ENCODE data around the gene UPF2.
"Not testable (repeated sequence)": the region's sequence is repeated elsewhere in the genome, so short reads cannot be mapped to it uniquely, and the experiment has no call there.

The UPF2 gene, protein sequence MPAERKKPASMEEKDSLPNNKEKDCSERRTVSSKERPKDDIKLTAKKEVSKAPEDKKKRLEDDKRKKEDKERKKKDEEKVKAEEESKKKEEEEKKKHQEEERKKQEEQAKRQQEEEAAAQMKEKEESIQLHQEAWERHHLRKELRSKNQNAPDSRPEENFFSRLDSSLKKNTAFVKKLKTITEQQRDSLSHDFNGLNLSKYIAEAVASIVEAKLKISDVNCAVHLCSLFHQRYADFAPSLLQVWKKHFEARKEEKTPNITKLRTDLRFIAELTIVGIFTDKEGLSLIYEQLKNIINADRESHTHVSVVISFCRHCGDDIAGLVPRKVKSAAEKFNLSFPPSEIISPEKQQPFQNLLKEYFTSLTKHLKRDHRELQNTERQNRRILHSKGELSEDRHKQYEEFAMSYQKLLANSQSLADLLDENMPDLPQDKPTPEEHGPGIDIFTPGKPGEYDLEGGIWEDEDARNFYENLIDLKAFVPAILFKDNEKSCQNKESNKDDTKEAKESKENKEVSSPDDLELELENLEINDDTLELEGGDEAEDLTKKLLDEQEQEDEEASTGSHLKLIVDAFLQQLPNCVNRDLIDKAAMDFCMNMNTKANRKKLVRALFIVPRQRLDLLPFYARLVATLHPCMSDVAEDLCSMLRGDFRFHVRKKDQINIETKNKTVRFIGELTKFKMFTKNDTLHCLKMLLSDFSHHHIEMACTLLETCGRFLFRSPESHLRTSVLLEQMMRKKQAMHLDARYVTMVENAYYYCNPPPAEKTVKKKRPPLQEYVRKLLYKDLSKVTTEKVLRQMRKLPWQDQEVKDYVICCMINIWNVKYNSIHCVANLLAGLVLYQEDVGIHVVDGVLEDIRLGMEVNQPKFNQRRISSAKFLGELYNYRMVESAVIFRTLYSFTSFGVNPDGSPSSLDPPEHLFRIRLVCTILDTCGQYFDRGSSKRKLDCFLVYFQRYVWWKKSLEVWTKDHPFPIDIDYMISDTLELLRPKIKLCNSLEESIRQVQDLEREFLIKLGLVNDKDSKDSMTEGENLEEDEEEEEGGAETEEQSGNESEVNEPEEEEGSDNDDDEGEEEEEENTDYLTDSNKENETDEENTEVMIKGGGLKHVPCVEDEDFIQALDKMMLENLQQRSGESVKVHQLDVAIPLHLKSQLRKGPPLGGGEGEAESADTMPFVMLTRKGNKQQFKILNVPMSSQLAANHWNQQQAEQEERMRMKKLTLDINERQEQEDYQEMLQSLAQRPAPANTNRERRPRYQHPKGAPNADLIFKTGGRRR

DNA sequence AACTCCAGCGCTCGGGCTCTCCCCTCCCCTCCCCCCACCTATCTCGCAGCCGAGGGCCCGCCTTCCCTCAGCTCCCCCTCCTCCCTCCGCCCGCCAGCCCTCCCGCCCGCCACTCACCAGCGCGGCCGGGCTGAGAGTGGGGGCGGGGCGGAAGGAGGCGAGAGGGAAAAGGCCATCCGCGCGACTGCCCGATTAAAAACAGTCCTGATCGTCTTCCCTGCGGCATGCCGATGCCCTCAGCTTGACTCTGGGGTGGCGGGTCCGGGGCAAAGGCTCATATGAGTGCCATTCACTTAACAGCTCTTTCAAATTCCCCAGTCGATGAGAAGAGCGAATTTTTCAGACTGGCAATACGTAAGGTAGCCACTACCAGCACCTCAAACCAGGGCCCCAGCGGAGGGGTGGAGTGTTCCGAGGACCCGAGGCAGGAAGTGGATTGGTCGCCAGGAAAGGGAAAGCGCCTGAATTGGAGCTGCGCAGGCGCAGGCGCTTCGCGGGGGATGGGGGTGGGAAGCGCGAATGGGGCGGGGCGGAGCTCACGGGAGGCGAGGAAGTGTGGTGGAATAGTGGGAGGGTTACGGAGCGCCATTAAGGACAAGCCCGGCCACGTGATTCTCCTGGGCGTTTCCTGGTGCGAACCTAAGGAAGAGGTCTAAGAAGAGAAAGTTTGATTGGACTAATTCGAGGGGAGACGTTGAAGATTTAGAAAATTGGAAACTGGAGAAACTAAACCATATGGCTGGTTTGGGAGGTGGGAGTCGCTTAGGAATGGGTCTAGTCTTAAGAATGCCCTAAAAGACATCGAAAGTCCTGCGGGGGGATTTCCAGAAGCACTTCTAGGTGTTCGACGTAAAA, at the start of gene UPF2:
TSS of gene UPF2 (minus strand) at position 13 of the 855 bp plus-strand sequence. CDS start 7,386 bp downstream, outside the sequence.
- peak; percentile 94 for DNase-seq

DNA sequence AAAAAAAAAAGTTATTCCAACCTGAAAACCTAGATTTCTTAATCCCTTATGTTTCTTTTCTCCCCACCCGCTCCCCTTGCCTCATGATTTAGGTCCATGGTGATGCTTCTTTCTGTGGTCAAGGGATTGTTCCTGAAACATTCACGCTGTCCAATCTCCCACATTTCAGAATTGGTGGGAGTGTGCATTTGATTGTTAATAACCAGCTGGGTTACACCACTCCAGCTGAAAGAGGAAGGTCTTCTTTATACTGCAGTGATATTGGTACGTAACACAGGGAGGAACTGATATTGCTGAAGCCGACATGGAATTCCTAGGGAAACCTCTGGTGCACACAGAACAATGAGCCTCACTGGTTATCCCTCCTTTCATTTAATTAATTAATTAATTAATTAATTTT, 48.8 kb upstream of the UPF2 start:
- no peak for DNase-seq

DNA sequence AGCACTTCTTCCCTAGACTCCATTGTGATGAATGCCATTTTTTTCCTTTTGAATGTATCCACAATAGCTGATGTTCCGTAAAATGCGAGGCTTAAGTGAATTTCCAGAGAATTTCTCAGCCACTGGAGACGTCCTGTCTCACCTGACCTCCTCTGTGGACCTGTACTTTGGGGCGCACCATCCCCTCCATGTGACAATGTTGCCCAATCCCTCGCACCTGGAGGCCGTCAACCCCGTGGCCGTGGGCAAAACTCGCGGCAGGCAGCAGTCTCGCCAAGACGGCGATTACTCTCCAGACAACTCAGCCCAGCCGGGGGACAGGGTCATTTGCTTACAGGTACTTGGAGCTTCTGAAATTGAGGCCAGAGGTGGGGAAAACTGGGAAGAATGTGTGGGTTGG, 46.3 kb upstream of the UPF2 start:
- no peak for DNase-seq

DNA sequence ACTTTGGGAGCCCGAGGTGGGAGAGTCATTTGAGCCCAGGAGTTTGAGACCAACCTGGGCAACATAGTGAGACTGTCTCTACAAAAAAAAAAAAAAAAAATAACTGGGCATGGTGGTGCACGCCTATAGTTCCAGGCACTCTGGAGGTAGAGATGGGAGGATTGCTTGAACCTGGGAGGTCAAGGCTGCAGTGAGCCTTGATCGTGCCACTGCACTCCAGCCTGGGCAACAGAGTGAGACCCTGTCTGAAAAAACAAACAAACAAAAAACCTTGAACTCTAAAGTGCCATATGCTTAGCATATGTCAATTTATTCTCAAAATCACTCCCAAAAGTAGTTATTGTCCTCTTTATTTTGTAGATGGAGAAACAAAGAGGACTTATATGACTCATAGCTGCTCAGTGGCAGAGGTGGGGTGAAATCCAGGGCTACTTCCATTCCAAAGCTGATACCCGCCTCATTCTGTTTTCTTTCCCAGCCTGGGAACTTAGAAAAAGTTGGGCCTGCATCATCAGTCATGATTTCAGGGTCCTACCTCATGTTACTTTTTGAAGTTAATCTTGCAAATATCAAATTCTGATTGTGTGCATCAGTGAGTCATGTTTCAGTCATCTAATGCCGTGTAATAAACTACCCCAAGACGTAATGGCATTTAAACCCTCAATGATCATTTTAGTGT, 39.4 kb upstream of the UPF2 start:
- no peak for DNase-seq

DNA sequence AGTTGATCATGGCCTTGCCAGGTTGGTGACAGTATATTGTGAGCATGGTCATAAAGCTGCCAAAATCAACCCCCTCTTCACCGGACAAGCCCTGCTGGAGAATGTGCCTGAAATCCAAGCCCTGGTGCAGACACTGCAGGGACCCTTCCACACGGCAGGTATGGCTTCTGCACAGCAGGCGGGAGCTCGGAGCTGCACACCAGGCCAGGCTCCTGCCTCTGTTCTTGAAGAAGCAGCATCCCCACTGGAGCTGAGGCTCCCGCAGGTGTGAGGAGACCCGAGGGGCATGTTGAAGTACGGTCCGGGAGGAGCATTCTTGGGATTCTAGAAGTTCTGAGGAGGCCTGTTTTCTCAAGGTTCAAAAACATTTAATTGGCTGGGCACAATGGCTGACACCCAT, 38.9 kb upstream of the UPF2 start:
- DNase-seq = no peak

DNA sequence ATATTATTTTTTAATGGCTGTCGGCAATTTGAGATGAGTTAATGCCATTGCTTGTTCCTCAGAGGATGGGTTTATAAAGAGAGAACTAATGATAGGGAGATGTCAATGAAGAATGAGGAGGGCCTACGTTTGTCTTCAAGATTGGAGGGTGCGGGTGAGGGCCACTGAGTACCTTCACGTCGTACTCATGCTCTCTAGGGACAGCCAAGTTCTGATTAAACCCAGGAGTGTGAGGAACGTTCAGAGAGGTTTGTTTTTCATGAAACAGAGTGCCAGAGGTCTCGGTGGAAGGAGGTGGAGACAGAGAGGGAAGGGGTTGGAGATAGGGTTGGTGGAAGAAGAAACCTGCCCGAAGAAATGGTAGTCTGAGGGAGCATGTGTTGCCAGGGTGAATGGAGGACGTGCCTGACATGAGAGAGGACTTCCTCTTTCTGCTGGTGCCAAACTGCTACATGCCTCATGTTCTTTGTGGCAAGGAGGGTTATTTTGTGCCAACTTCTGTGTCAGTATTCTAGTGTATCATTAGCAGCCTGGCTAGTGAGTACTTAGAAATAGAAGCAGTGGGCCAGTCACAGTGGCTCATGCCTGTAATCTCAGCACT, 35.1 kb upstream of the UPF2 start:
- DNase-seq = no peak

DNA sequence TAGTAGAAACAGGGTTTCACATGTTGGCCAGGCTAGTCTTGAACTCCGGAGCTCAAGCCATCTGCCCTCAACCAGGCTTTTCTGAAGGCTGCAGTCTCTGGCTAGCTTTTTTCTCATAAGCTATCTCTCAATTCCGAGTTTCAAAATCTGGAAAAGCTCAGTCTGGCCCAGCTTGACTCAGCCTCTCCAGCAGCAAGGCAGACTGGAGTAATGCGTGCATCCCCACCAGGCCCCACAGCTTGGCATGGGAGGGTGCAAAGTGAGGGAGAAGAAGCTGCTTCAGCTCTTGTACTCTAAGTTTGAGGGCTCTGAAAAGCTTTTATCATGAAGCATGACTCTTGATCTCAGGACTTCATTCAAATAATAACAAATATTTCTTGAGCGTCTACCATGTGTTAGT, 30.9 kb upstream of the UPF2 start:
- DNase-seq = no peak

DNA sequence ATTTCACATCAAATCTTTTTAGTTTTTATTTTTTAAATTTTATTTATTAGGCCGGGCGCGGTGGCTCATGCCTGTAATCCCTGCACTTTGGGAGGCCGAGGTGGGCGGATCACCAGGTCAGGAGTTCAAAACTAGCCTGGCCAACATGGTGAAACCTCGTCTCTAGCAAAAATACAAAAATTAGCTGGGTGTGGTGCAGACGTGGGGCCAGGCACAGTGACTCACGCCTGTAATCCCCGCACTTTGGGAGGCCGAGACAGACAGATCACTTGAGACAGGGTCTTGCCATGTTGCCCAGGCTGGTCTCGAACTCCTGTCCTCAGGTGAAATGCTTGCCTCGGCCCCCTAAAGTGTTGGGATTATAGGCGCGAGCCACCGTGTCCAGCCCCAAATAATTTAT, 28.8 kb upstream of the UPF2 start:
- not testable (repeated sequence) for DNase-seq

DNA sequence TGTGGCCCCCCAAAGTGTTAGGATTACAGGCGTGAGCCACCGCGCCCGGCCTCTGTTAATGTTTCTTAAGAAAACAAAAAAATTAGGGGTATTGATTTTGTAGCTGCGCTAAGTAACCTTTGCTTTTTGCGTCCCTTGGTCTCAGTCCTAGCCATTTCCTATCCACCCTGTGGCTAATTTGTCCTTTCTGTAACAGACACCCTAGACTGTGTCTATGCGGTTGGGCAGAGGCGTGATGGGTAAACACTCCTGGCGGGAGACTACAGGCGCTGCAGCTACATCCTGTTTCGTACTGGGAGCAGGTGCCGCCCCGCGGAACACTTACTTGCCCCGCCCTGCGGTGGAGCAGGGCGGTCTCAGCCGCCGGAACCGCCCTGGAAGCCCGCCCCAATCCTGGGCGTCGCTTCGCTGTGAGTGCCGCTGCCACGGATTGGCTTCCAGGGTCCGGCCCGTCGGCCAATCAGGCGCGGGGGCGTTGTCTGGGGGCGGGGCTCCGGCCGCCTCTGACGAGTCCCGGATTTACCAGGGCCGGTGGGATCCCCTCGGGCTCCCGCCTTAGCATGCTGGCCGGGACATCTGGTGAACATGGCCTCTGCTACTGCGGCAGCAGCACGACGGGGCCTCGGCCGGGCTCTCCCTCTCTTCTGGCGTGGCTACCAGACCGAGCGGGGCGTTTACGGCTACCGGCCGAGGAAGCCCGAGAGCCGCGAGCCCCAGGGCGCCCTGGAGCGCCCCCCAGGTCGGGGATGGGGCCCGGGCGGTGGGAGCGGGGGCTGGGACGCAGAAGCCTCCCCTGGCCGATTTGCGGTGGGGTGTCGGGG, 26.1 kb upstream of the UPF2 start, which contains the start of gene DHTKD1:
TSS of gene DHTKD1 (plus strand) at position 506 of the 821 bp plus-strand sequence. CDS start at position 586, 80 bp downstream.
- DNase-seq = peak; percentile 96 to 97

DNA sequence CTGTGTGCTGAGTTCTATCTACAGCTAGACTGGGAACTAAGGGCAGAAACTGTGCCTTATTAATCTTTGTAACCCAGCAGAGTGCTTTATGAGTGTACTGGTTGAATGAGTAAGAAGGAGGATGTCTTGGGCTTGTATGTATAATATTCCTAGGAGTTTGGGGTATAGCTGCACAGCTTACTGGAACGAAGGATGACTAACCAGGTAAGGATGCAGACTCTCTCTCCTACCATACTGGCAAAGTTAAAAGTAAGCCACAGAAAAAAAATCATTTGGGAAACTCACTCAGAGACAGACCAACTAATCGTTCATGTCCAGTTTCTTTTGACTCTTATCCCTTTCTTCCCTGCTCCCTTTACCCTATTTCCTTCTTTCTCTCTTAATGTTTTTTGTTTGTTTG, 24.7 kb upstream of the UPF2 start:
- no peak for DNase-seq

DNA sequence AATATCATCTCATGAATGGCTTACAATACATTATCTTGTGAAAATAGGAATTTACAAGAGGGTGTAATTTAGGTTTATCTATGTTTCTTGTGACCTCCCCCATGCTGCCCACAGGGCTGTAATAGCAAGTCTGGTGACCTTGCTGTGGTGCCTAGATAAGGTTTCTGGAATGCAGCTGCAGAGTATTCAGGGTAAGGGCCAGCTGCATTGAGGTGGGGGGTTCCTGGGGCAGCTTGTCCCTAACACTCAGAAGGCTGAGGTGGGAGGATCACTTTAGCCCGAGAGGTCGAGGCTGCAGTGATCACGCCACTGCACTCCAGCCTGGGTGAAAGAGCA, 20.8 kb upstream of the UPF2 start:
- DNase-seq = no peak

DNA sequence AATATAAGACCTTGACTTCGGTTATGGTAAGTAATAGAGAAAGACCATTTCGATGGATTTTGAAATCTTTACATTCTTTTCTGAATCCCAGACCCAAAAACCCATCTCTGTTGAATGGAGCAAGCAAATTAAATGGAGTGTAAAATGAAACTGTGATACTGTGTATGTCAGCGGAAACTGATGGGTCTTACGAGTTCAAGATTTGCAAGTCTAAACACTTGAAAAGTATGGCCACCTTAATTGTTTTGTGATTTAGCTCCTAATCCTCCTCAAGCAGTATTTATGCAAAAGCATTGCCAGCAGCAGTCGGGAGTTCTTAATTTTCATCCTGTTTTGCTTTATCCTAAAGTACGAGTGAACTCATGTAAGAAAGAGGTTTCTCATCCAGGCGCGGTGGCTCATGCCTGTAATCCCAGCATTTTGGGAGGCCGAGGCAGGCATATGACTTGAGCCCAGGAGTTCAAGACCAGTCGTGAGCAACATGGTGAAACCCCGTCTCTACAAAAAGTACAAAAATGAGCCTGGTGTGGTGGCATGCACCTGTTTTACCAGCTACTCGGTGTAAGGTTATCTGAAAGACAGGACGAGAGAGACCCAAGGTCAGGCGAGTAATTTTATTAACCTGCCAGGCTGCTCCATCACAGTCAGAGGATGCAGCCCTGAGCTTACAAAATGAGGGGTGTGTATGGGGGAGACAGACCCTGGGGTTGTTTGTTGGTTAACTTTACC, 20.3 kb upstream of the UPF2 start:
- DNase-seq = no peak

DNA sequence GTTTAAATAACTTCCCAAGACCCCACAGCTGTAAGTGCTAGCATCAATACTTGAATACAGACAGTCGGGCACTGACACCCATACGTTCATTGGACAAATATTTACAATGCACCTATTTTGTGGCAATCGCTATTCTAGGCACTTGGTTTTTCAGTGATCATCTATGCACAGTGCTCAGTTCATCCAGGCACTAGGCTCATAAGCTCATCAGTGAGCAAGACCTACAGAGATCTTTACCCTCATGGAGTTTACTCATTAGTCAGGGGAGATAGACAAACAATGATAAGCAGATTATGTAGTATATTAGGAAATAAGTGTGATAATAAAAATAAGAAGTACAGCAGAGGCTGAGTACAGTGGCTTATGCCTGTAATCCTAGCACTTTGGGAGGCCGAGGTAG, 18.5 kb upstream of the UPF2 start:
- DNase-seq = no peak

DNA sequence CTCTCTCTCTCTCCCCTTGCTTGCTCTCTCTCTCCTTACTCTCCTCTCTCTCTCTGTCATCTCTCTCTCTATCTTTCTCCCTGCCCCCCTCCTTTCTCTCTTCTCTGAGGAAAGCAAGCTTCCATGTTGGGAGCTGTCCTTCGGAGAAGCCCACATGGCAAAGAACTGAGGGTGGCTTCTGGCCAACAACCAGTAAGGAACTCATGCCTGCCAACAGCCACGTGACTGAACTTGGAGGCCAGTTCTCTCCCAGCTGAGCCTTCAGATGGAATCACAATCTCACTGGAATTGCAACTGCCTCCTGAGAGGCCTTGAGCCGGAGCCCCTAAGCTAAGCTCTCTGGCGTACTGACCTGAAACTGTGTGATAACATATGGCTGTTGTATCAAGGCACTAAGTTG, 14.1 kb upstream of the UPF2 start:
- DNase-seq = no peak

DNA sequence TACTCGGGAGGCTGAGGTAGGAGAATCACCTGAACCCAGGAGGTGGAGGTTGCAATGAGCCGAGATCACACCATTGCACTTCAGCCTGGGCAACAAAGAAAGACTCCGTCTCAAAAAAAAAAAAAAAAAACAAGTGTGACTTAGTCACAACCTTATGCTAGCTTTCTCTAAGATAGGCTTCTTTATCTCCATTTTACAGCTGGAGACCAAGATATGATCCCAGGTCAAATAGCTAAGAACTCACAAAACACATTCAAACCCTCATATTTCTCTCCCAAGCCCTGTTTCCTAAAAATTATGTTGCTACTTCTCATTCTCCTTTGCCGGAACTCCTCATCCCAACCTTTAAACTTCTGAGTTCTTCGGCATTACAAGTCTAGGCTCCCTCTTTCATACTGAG, 13.1 kb upstream of the UPF2 start:
- no peak for DNase-seq

DNA sequence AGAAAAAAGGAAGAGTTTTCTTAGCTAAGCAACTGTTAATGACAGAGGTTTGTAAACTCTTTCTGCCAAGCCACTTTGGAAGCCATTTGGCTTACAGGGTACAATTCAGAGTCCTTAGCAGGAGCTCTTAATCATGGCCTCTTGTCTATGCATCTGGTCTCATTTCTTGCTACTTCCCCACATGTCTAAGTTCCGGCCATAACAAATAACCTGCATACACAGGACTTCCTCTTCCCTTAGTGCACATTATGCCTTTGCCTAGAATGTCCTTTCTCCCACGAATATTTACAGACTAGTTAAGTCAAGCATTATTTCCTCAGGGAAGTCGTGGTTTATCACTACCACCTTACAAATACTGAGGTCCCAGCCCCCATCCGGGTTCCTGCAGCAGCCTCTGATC, 8.6 kb upstream of the UPF2 start:
- DNase-seq = no peak

DNA sequence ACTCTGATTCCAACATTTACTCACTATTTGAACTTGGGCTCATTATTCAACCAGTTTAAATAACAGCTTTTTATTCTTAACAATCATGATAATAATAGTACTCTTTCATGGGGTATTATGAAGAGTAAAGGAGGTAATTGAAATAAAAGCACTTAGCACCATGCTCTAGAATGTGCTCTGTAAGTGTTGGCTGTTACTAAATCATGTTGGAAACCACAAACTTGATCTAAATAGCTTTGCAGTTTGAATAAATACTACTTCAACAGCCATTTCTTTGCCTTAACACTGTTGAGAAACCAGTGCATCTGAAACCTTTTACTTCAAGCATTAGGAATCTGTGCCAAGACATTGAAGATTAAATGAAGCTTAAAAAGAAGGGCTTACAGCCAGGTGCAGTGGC, 7.9 kb upstream of the UPF2 start:
- peak in 1 of 2 experiments; percentile 4 for DNase-seq

DNA sequence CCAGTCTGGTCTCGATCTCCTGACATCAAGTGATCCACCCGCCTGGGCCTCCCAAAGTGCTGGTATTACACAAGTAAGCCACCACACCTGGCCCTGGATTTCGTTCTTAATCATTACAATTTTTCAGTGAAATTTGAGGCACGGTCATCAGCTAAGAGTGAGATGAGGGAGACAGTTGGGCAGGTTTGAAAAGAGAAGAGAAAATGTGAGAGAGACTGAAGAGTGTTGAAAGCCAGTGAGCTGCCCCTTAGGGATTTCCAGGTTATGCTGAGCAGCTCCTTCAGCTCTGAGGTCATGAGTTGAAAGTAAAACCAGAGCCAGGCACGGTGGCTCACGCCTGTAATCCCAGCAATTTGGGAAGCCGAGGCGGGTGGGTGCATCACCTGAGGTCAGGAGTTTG, 5.9 kb upstream of the UPF2 start:
- no peak for DNase-seq

DNA sequence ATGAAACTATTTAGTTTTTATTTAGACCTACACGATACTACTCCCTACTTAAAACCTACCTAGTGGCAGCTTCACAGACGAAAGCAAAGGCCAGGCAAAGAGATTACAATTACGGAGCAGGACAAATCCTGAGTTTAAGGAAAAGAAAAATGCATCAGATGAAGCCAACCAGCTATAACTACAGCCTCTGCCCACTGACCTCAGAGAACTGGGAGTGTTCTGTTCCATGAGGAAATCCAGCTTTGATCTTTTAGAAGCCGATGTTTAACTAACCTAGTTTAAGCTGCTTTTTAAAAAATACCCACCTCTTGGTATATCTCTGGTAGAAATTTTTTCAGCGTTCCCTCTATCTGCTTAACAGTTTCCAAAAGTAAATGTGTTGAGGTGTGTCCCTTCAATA, 3.0 kb upstream of the UPF2 start:
- no peak for DNase-seq

DNA sequence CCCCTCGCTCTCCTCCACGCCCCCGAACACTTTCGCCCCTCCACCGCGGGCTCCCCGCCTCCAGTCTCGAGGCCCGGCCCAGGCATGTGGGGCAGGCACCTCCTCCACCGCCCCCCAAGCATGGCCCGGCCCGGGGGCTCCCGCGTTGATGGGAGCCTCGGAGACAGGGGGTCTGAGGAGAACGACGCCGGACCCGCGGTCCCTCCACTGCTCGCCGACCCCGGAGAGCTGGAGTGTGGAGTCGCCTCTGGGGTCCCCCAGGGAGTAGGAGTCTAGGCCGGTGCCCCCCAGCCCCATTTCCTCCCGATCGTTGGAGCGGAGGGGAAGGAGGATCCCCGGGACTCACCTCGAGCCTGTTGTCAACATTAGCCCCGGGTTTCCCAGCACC, 206 bp downstream of the UPF2 start:
- no peak for DNase-seq
